ENCODE results near the gene ERCC5. TPM values are rescaled to one million over a fixed set of nuclear protein-coding genes. Genes with fewer than 3 reads are reported as not detected.

ERCC5 gene
- total RNA-seq, 6 experiments from 2014 or later, result 21.6 to 47.4 (median 29.2) TPM

- ATAC-seq (peak; percentile 83 to 94 (median 88)), DNase-seq (peak in 1 of 3 donors; percentile 21)
- intact Hi-C loops (cut with DNase I), result no loop called here
- 21% methylated on average over 4 of the region's 4 CpGs for WGBS (ENCODE audit: insufficient coverage, low coverage, low lambda C conversion rate, missing lambda C conversion rate)
- Histone ChIP-seq H3K27me3 (no peaks in the 10 kb centered on the region), H3K9me3 (no peaks in the 10 kb centered on the region), H3K36me3 (no peaks in the 10 kb centered on the region), H3K4me1 (peaks cover 0 to 34% (median 2%) of the 10 kb centered on the region in 4 donors), H3K27ac (peak overlapping the region; percentile 38 to 71 (median 52)), H3K4me3 (no peak overlapping the region)
- no peak for TF ChIP-seq POLR2A (IDR thresholded peaks at IDR 0.05)
- TF ChIP-seq CTCF (IDR thresholded peaks at IDR 0.05), result no peak
Measured at GRCh38 chr13:102907886-102908515, 62.2 kb downstream of the ERCC5 start.

DNA sequence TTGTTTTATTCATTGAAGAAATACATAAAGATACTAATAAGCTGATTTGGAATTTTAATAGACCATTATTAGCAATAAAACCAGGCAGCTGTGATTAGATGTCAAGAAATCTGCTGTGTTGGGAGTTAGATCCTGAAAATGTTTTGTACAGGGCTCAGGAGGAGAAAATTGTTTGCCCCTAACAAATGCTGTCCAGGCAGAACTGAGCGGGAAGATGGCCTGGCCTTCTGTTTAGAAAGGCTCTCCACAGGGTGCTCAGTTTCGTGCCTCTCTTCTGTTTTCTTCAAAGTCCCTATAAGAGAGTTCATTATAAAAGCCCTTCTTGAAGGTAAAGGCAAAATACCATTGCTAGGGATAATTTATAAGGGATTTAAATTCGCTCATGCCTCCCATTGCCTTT, 64.1 kb downstream of the ERCC5 start:
- intact Hi-C loops (cut with DNase I), result no loop called here
- TF ChIP-seq POLR2A (IDR thresholded peaks at IDR 0.05) (no peak), CTCF (IDR thresholded peaks at IDR 0.05) (no peak)
- H3K4me1 ChIP-seq, result peaks cover 0 to 28% (median 2%) of the 10 kb centered on the region in 4 donors
- ATAC-seq (no peak), DNase-seq (no peak)
- H3K9me3 ChIP-seq, result no peaks in the 10 kb centered on the region
- H3K4me3 ChIP-seq, result no peak overlapping the region
- H3K27ac ChIP-seq, result no peak overlapping the region
- no peaks in the 10 kb centered on the region for H3K36me3 ChIP-seq
- H3K27me3 ChIP-seq, result no peaks in the 10 kb centered on the region
- 71% methylated on average over 3 of the region's 3 CpGs for WGBS (ENCODE audit: insufficient coverage, low coverage, low lambda C conversion rate, missing lambda C conversion rate)

DNA sequence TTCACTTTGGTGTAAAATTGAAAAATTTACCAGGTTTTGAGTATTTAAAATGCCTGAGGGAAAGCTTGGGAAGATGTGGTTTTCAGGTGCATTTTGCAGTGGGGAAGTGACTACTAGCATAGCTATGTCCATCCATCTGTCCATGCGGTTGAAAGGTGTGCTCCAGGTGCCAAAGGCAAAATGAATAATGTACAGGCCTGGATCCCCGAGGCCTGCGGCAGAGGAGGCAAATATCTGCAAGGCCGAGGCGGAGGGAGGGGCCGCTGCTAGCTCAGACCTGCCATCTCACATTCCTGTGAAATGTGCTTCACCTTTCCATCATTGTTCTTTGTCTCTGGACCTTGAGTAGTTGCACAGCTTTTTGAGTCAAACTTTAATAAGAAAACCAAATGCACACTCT, 65.5 kb downstream of the ERCC5 start:
- peaks cover 0 to 28% (median 2%) of the 10 kb centered on the region in 4 donors for H3K4me1 ChIP-seq
- H3K9me3 ChIP-seq, result no peaks in the 10 kb centered on the region
- H3K4me3 ChIP-seq, result no peak overlapping the region
- no peaks in the 10 kb centered on the region for H3K36me3 ChIP-seq
- intact Hi-C loops (cut with DNase I), result no loop called here
- ATAC-seq (no peak), DNase-seq (no peak)
- no peaks in the 10 kb centered on the region for H3K27me3 ChIP-seq
- WGBS (ENCODE audit: insufficient coverage, low coverage, low lambda C conversion rate, missing lambda C conversion rate), result 96% methylated on average over 6 of the region's 6 CpGs
- H3K27ac ChIP-seq, result no peak overlapping the region
- no peak for TF ChIP-seq CTCF (IDR thresholded peaks at IDR 0.05)
- TF ChIP-seq POLR2A (IDR thresholded peaks at IDR 0.05), result no peak

DNA sequence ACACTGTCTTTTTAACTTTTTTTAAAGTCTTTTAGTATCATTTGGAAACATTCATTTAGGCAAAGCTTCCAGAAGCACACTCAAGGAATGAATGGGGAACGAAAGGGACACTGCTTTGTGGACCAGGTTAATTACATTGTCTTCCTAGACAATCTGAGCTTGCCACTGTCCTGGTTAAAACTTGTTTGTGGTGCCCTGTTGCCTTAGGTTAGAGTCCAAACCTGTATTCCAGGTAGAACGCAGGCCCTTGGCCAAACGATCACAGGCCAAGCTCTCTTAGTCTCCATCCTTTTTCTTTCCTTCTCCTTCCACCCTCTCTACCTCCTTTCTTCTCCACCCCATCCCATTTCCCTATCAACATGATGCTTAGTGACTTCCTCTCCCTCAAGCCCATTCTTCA, 66.8 kb downstream of the ERCC5 start:
- Histone ChIP-seq H3K4me1 (peaks cover 0 to 24% (median 1%) of the 10 kb centered on the region in 4 donors), H3K36me3 (no peaks in the 10 kb centered on the region), H3K9me3 (no peaks in the 10 kb centered on the region), H3K27me3 (no peaks in the 10 kb centered on the region), H3K27ac (no peak overlapping the region), H3K4me3 (no peak overlapping the region)
- DNase-seq, result peak in 2 of 3 donors; percentile 30 to 54
- intact Hi-C loops (cut with DNase I), result no loop called here
- no peak for TF ChIP-seq POLR2A (IDR thresholded peaks at IDR 0.05)
- TF ChIP-seq CTCF (IDR thresholded peaks at IDR 0.05), result no peak
- peak; percentile 33 to 62 (median 52) for ATAC-seq
- 23% methylated on average over 3 of the region's 3 CpGs for WGBS (ENCODE audit: insufficient coverage, low coverage, low lambda C conversion rate, missing lambda C conversion rate)
